HCT116 (cell line): ENCODE measurements around the gene B3GALNT2.

Source experiments
- CTCF ChIP-seq, 3 experiments: fragments of 200-600 bp in 1 of 3; sonication (generic) in 1 of 3; IDR thresholded peaks in 2 of 3; conservative IDR thresholded peaks in 1 of 3; 2 replicates each; pipeline ENCODE4 v1.5.1; 2012 to 2017; ENCODE audit warnings: low read depth in 2 of 3, low read length in 2 of 3, antibody characterized with exemption in 1 of 3, borderline replicate concordance in 1 of 3, control low read depth in 1 of 3, mild to moderate bottlenecking in 1 of 3, mixed read lengths in 1 of 3, mixed run types in 1 of 3, moderate library complexity in 1 of 3; ENCODE audit not compliant: insufficient read depth in 1 of 3
- EZH2phosphoT487 ChIP-seq: fragments of 200-600 bp; IDR thresholded peaks from 2 replicates; pipeline ENCODE4 v1.6.1; 2018; ENCODE audit warnings: antibody characterized with exemption, borderline replicate concordance
- FOSL1 ChIP-seq: IDR thresholded peaks from 2 replicates; pipeline ENCODE4 v1.6.1; 2012; ENCODE audit warnings: low read depth
- JUND ChIP-seq: IDR thresholded peaks from 2 replicates; pipeline ENCODE4 v1.6.1; 2012
- MAX ChIP-seq: IDR thresholded peaks from 2 replicates; pipeline ENCODE4 v1.6.1; 2012
- POLR2A ChIP-seq: IDR thresholded peaks from 2 replicates; pipeline ENCODE4 v1.7.0; 2011; ENCODE audit warnings: borderline replicate concordance; ENCODE audit not compliant: insufficient read depth, insufficient read length; ENCODE audit errors: extremely low read depth
- POLR2AphosphoS5 ChIP-seq: IDR thresholded peaks from 2 replicates; pipeline ENCODE4 v1.6.1; 2011; ENCODE audit warnings: mild to moderate bottlenecking, low read depth, low read length, moderate library complexity
- REST ChIP-seq: IDR thresholded peaks from 2 replicates; pipeline ENCODE4 v1.6.1; 2012; ENCODE audit warnings: low read depth
- YY1 ChIP-seq: IDR thresholded peaks from 2 replicates; pipeline ENCODE4 v1.6.1; 2011; ENCODE audit warnings: low read length, low read depth, moderate library complexity, mild to moderate bottlenecking; ENCODE audit not compliant: insufficient replicate concordance; ENCODE audit errors: extremely low read depth

GRCh38 chr1:235426143-235426542 lies 78.1 kb downstream of the B3GALNT2 start:
- TF ChIP-seq CTCF (IDR thresholded peaks at IDR 0.05 in 2 of 3, conservative IDR thresholded peaks at IDR 0.05 in 1 of 3; ENCODE audit: borderline replicate concordance in 1 of 3, insufficient read depth in 1 of 3, low read depth in 2 of 3, low read length in 2 of 3) (no peak), REST (no peak), POLR2AphosphoS5 (no peak), POLR2A (no peak), EZH2phosphoT487 (no peak), FOSL1 (no peak), JUND (no peak), MAX (no peak), YY1 (no peak)
